Transverse colon (tissue), 4 donors: ENCODE data around the gene STAU1. TPM values are rescaled to one million over a fixed set of nuclear protein-coding genes. Genes with fewer than 3 reads are reported as not detected.

Source experiments
- DNase-seq: peaks from one replicate; pipeline ENCODE4 v3.0.0-alpha.2; 2019
- H3K27ac ChIP-seq, 4 donors: fragments of 200-600 bp; sonication (generic); 2 replicates each; pipeline ENCODE4 v1.5.1; 2016 to 2018; ENCODE audit warnings: inconsistent platforms in 4 of 4
- H3K27me3 ChIP-seq: fragments of 200-600 bp; sonication (generic); 2 replicates; pipeline ENCODE4 v1.5.1; 2017; ENCODE audit warnings: inconsistent platforms
- H3K36me3 ChIP-seq, 4 donors: fragments of 200-600 bp; sonication (generic); 2 replicates each; pipeline ENCODE4 v1.5.1; 2017 to 2019; ENCODE audit warnings: inconsistent platforms in 4 of 4
- H3K4me1 ChIP-seq, 4 donors: fragments of 200-600 bp; sonication (generic); 2 replicates each; pipeline ENCODE4 v1.5.1; 2017 to 2020; ENCODE audit warnings: inconsistent platforms in 4 of 4
- H3K4me3 ChIP-seq, 4 donors: fragments of 200-600 bp; sonication (generic); 1 replicate in 1 of 4; 2 replicates in 3 of 4; pipeline versions ENCODE4 v1.5.1 to v1.6.1; 2017 to 2019; ENCODE audit warnings: inconsistent platforms in 4 of 4
- H3K9me3 ChIP-seq, 2 donors: fragments of 200-600 bp; sonication (generic); 2 replicates each; pipeline ENCODE4 v1.5.1; 2017 to 2019; ENCODE audit warnings: inconsistent platforms in 2 of 2
- EP300 ChIP-seq: sonication (generic); formaldehyde crosslinking; IDR thresholded peaks from one replicate; pipeline ENCODE4 v1.6.1; 2017; ENCODE audit warnings: antibody characterized with exemption, low read depth
- POLR2A ChIP-seq: fragments of 450-650 bp; IDR thresholded peaks from one replicate; pipeline ENCODE4 v1.6.1; 2016; ENCODE audit warnings: antibody characterized with exemption, mild to moderate bottlenecking, moderate library complexity
- POLR2AphosphoS5 ChIP-seq, 3 donors: sonication (generic); formaldehyde crosslinking; IDR thresholded peaks; one replicate each; pipeline ENCODE4 v1.6.1; 2016; ENCODE audit warnings: antibody characterized with exemption in 3 of 3
- WGBS, 2 donors: methylation state at CpG; one replicate each; pipeline ENCODE4 v1.1.5; 2018; ENCODE audit warnings: low coverage in 1 of 2; 5-methylcytosine and 5-hydroxymethylcytosine counted together
- in situ Hi-C, 4 donors: fragments of 200-750 bp; cut with MboI; loops; one replicate each; pipeline versions ENCODE4 v1.15.0 to v1.15.1; 2017; ENCODE audit warnings: low sequenced_read_pairs in 3 of 4, low pct_ligation_motif_present in 1 of 4, low pct_unique_long_range_greater_than_20kb in 1 of 4
- intact Hi-C: fragments of 100-400 bp; cut with DNase I; formaldehyde crosslinking; loops from one replicate; pipeline ENCODE4 v1.15.1; 2023; ENCODE audit warnings: low total_unique reads
- total RNA-seq, 4 donors: library from RNA; depleted of rRNA; stranded (reverse); fragments of >200 nt; gene quantifications; one replicate each; pipeline ENCODE4 v1.1.0, GENCODE V29; 2016
- TF ChIP-seq, protein P1 (sequence below), 5 experiments: fragments of 200-600 bp in 3 of 5; fragments of 450-650 bp in 2 of 5; sonication (generic) in 3 of 5; IDR thresholded peaks; 1 replicate in 2 of 5; 2 replicates in 3 of 5; pipeline ENCODE4 v1.5.1; 2016 to 2017; ENCODE audit warnings: antibody characterized with exemption in 5 of 5, inconsistent platforms in 3 of 5, mild to moderate bottlenecking in 2 of 5, moderate library complexity in 1 of 5

The STAU1 gene
- total RNA-seq, 4 donors from 2014 or later = 66.7 to 79.7 (median 73.3) TPM

DNA sequence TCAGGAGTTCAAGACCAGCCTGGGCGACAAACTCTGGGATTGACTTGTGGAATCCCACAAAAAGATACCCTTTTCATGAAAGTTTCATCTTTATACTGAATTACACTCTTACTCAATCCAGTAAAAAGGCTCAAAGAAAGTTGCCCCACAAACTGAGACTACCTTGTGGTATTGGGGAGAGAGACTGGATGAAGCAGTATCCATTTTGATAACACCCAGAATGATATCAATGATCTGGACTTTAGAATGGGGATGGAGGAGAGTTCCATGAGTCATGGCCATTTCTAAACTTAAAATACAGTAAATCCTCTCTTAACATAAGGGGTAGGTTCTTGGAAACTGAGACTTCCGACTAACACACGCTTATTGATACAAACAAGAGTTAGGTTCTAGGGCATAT lies 4.7 kb downstream of the STAU1 start:
- no peak overlapping the region for H3K27ac ChIP-seq
- H3K4me3 ChIP-seq = no peak overlapping the region
- no peaks in the 10 kb centered on the region for H3K9me3 ChIP-seq
- in situ Hi-C loops (no loop called here), intact Hi-C loops (no loop called here)
- H3K27me3 ChIP-seq = no peaks in the 10 kb centered on the region
- TF ChIP-seq POLR2A (no peak), EP300 (no peak), POLR2AphosphoS5 (IDR thresholded peaks at IDR 0.05) (no peak)
- TF ChIP-seq, protein P1, sequence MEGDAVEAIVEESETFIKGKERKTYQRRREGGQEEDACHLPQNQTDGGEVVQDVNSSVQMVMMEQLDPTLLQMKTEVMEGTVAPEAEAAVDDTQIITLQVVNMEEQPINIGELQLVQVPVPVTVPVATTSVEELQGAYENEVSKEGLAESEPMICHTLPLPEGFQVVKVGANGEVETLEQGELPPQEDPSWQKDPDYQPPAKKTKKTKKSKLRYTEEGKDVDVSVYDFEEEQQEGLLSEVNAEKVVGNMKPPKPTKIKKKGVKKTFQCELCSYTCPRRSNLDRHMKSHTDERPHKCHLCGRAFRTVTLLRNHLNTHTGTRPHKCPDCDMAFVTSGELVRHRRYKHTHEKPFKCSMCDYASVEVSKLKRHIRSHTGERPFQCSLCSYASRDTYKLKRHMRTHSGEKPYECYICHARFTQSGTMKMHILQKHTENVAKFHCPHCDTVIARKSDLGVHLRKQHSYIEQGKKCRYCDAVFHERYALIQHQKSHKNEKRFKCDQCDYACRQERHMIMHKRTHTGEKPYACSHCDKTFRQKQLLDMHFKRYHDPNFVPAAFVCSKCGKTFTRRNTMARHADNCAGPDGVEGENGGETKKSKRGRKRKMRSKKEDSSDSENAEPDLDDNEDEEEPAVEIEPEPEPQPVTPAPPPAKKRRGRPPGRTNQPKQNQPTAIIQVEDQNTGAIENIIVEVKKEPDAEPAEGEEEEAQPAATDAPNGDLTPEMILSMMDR (IDR thresholded peaks at IDR 0.05) = no peak
- WGBS, 2 donors = 89 to 91% methylated on average over 3 of the region's 3 CpGs
- no peak for DNase-seq
- peaks cover 22 to 67% (median 40%) of the 10 kb centered on the region in 4 donors for H3K4me1 ChIP-seq
- H3K36me3 ChIP-seq = peaks cover 0 to under 1% (median 0%) of the 10 kb centered on the region in 4 donors

DNA sequence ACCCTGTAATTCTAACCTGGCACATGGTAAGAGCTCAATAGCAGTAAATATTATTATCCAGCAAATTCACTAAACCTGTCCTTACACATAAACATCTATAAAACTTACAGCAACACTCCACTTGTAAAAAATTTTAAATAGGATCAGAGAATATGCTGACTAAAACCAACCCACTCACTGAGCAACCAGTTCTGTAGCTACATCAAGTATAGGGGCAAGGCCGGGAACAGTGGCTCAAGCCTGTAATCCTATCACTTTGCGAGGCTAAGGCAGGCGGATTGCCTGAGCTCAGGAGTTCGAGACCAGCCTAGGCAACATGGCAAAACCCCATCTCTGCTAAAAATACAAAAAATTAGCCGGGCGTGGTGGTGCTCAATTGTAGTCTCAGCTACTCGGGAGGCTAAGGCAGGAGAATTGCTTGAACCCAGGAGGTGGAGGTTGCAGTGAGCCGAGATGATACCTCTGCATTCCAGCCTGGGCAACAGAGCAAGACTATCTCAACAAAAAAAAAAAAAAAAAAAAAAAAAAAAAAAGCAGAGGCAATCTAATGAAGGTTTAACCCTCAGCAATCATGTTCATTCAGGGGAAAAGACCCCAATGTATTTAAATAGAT lies 6.8 kb downstream of the STAU1 start:
- in situ Hi-C loops (no loop called here), intact Hi-C loops (no loop called here)
- peaks cover 22 to 66% (median 38%) of the 10 kb centered on the region in 4 donors for H3K4me1 ChIP-seq

DNA sequence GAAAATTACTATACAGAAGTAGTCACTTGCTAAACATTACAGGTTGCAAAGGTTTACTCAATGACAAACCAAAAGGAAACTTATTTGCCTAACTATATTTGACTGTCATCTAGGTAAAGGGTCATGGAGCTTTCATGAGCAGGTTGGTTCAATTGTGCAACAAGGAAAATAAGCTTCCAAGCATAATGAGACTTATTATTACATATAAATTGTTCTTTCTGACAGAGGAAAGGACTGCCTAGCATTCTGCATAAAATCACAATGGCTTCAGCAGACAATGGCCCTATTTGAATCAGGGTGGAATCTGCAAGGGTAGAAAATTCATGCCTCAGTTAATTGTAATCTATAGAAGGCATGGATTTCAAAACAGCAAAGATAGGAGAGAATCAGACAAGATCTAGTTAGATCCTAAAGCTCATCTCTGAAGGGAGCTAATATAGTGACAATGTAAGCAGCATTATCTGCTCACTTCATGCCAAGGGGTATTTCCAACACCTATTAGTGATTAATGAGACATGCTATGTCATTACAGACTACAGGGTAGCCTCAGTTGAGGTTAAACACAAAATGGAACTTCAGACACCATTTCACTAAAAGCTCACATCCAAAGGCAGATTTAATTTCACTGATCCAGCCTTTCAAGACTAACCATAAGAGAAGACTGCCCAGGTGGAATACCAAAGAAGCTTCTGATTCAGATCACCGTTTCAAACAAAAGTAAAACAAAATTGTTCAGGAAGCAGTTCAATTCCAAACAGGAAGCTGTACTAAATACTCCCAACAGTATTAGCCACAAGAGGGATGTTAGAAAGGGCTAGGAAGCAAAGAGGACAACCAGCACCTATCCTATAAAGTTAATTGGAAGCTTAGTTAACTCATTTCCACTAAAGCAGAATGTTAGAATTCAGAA lies 8.5 kb downstream of the STAU1 start:
- in situ Hi-C loops = no loop called here

More for the DNA sequence above, 6.8 kb downstream of the STAU1 start:
- TF ChIP-seq EP300 (no peak), POLR2A (no peak)
- H3K27ac ChIP-seq = peak overlapping the region in 2 of 4 donors; percentile 31 to 48
- no peaks in the 10 kb centered on the region for H3K27me3 ChIP-seq
- DNase-seq = no peak
- H3K36me3 ChIP-seq = peaks cover 0 to 7% (median 3%) of the 10 kb centered on the region in 4 donors
- WGBS, 2 donors = 67 to 78% methylated on average over 3 to 8 of the region's 8 CpGs
- H3K4me3 ChIP-seq = no peak overlapping the region
- no peaks in the 10 kb centered on the region for H3K9me3 ChIP-seq

DNA sequence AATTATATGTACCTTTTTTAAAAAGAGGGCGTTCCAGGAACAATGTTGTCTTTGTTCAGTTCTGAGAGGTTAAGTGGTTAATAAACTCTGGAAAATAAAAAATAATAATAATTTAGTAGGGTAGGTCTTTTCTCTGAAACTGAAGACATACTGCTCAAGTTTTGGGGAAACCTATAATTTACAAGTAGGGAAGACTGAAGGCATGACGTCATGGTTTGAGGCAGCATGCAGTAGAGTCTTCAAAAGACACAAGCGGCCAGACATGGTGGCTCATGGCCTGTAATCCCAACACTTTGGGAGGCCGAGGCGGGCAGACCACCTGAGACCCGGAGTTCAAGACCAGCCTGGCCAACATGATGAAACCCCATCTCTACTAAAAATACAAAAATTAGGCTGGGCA lies 14.0 kb downstream of the STAU1 start:
- DNase-seq = no peak
- intact Hi-C loops = no loop called here
- H3K27me3 ChIP-seq = no peaks in the 10 kb centered on the region
- TF ChIP-seq, protein P1 (IDR thresholded peaks at IDR 0.05) = no peak
- TF ChIP-seq POLR2AphosphoS5 (IDR thresholded peaks at IDR 0.05) = no peak
- no peak for TF ChIP-seq EP300
- TF ChIP-seq POLR2A = no peak
- H3K4me1 ChIP-seq = peaks cover 0 to 19% (median 3%) of the 10 kb centered on the region in 4 donors
- WGBS, 2 donors = 91% methylated on average over 6 of the region's 6 CpGs
- H3K9me3 ChIP-seq = no peaks in the 10 kb centered on the region
- peaks cover 0 to 7% (median 3%) of the 10 kb centered on the region in 4 donors for H3K36me3 ChIP-seq
- H3K27ac ChIP-seq = no peak overlapping the region
- H3K4me3 ChIP-seq = no peak overlapping the region
- in situ Hi-C loops = no loop called here

More for the DNA sequence above, 8.5 kb downstream of the STAU1 start:
- no peaks in the 10 kb centered on the region for H3K27me3 ChIP-seq
- peaks cover 0 to 7% (median 3%) of the 10 kb centered on the region in 4 donors for H3K36me3 ChIP-seq
- peaks cover 16 to 52% (median 30%) of the 10 kb centered on the region in 4 donors for H3K4me1 ChIP-seq
- no peaks in the 10 kb centered on the region for H3K9me3 ChIP-seq
- H3K27ac ChIP-seq = peak overlapping the region; percentile 23 to 48 (median 34)
- 14 to 17% methylated on average over 1 of the region's 1 CpG for WGBS, 2 donors
- intact Hi-C loops = no loop called here
- no peak overlapping the region for H3K4me3 ChIP-seq
- TF ChIP-seq, protein P1 (IDR thresholded peaks at IDR 0.05) = no peak
- TF ChIP-seq EP300 = no peak
- TF ChIP-seq POLR2A = no peak
- no peak for TF ChIP-seq POLR2AphosphoS5 (IDR thresholded peaks at IDR 0.05)
- DNase-seq = no peak
